ENCODE data around the gene POPDC2.

Gene POPDC2

GRCh38 chr3:119647843-119648575 is 12.4 kb downstream of the POPDC2 start:
- no peak for DNase-seq (ENCODE audit: low read depth)
- no peak overlapping the region for H3K4me3 ChIP-seq (ENCODE audit: low read depth, low read length)
- no peak for TF ChIP-seq CTCF (IDR thresholded peaks at IDR 0.05; ENCODE audit: insufficient read depth, low read depth, low read length, missing control alignments)

GRCh38 chr3:119647171-119647570 is 13.2 kb downstream of the POPDC2 start:
- H3K4me3 ChIP-seq (ENCODE audit: low read depth, low read length): no peak overlapping the region
- TF ChIP-seq CTCF (IDR thresholded peaks at IDR 0.05; ENCODE audit: insufficient read depth, low read depth, low read length, missing control alignments): no peak
- no peak for DNase-seq (ENCODE audit: low read depth)

GRCh38 chr3:119645813-119646212 is 14.6 kb downstream of the POPDC2 start:
- TF ChIP-seq CTCF (IDR thresholded peaks at IDR 0.05; ENCODE audit: insufficient read depth, low read depth, low read length, missing control alignments): no peak
- no peak for DNase-seq (ENCODE audit: low read depth)
- no peak overlapping the region for H3K4me3 ChIP-seq (ENCODE audit: low read depth, low read length)

GRCh38 chr3:119644481-119644880 is 15.9 kb downstream of the POPDC2 start:
- H3K4me3 ChIP-seq (ENCODE audit: low read depth, low read length): no peak overlapping the region
- no peak for DNase-seq (ENCODE audit: low read depth)
- TF ChIP-seq CTCF (IDR thresholded peaks at IDR 0.05; ENCODE audit: insufficient read depth, low read depth, low read length, missing control alignments): no peak

- no peak for TF ChIP-seq CTCF (IDR thresholded peaks at IDR 0.05; ENCODE audit: insufficient read depth, low read depth, low read length, missing control alignments)
- no peak for DNase-seq (ENCODE audit: low read depth)
- no peak overlapping the region for H3K4me3 ChIP-seq (ENCODE audit: low read depth, low read length)
Measured at GRCh38 chr3:119643528-119643927, 16.9 kb downstream of the POPDC2 start.

- no peak for TF ChIP-seq CTCF (IDR thresholded peaks at IDR 0.05; ENCODE audit: insufficient read depth, low read depth, low read length, missing control alignments)
- H3K4me3 ChIP-seq (ENCODE audit: low read depth, low read length): no peak overlapping the region
- no peak for DNase-seq (ENCODE audit: low read depth)
Measured at GRCh38 chr3:119642746-119643473, 17.5 kb downstream of the POPDC2 start.
